Measurements from ENCODE around the gene MCOLN2. TPM values are rescaled to one million over a fixed set of nuclear protein-coding genes. Genes with fewer than 3 reads are reported as not detected.
A peak's percentile ranks its signal among the peaks of the same experiment; 100 is the strongest.

MCOLN2 gene
- total and polyA plus RNA-seq, 2 of the 4 experiments (the other 2 are of a cell fraction) = 0.43 to 0.54 TPM

DNA sequence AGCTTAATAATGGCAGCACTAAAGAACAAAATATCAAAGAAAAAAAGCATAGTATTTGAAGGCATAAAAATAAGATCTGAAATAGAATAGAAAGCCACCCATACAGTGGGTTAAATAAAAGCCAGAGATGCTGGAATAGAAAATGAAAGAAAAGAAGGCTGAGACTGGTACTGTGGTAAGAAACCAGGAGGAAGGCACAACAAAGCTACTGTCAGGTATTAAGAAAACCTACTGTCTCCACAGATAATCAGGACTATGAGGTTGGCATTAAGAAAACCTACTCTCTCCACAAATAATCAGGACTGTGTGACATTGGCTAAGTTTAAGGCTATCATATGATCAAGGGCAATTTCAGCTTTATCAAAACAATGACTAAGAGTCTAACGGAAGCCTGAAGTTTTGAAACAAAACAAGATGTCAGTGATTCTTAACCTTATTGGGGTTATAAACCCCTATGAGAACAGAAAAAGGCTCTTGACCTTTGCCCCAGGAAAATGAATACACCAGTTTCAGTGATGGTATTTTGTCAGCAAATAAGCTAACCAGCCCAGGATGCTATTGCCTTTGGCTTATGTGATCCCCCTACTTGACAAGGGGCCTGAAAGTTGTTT lies 24.4 kb downstream of the MCOLN2 start:
- Histone ChIP-seq H3K14ac (replicated peaks; ENCODE audit: low read depth, low read length) (0 out of 2 replicates have a peak overlapping the region, but pooled peaks have one; percentile 27), H3K9me1 (ENCODE audit: insufficient read depth, low read length) (no peaks in the 10 kb centered on the region), H2AK5ac (ENCODE audit: low read depth, low read length) (no peak overlapping the region), H2BK20ac (ENCODE audit: low read depth, low read length) (no peak overlapping the region), H3K4me2 (ENCODE audit: low read depth, low read length) (no peak overlapping the region), H4K5ac (ENCODE audit: low read depth, low read length) (no peak overlapping the region), H3K23ac (ENCODE audit: low read depth, low read length) (no peak overlapping the region), H3K4me3 (ENCODE audit: insufficient read depth, low read depth, low read length) (no peak overlapping the region), H2BK15ac (ENCODE audit: low read depth, low read length) (no peak overlapping the region), H2AFZ (replicated peaks; ENCODE audit: low read length, poor library complexity) (no peak overlapping the region), H3K4me1 (ENCODE audit: control insufficient read depth, insufficient read depth, low read length) (no peaks in the 10 kb centered on the region), H2AK9ac (replicated peaks; ENCODE audit: low read depth, low read length, poor library complexity) (no peak overlapping the region), H3K27ac (ENCODE audit: insufficient read depth, low read length) (no peak overlapping the region), H3K27me3 (ENCODE audit: control insufficient read depth, insufficient read depth, low read length) (no peaks in the 10 kb centered on the region), H3K4ac (ENCODE audit: low read depth, low read length) (no peak overlapping the region), H4K20me1 (ENCODE audit: insufficient read depth, low read length) (no peaks in the 10 kb centered on the region), H2BK5ac (ENCODE audit: low read depth, low read length, poor library complexity, severe bottlenecking) (no peak overlapping the region), H3K56ac (ENCODE audit: extremely low read depth, insufficient read depth, low read length) (no peak overlapping the region), H4K8ac (ENCODE audit: low read depth in 2 of 2, low read length in 2 of 2) (no peak overlapping the region), H3K9ac (ENCODE audit: low read depth, low read length) (no peak overlapping the region), H3K36me3 (ENCODE audit: control insufficient read depth, insufficient read depth, low read length) (no peaks in the 10 kb centered on the region), H3K9me3 (ENCODE audit: control insufficient read depth, insufficient read depth, low read length) (no peaks in the 10 kb centered on the region), H4K91ac (ENCODE audit: insufficient read depth, low read depth, low read length) (no peak overlapping the region), H3K18ac (ENCODE audit: low read depth, low read length) (no peak overlapping the region), H2BK120ac (ENCODE audit: low read depth, low read length) (no peak overlapping the region), H3K79me1 (ENCODE audit: low read depth in 1 of 2, low read length in 2 of 2) (no peaks in the 10 kb centered on the region)
- in situ Hi-C loops (cut with MboI; ENCODE audit: low sequenced_read_pairs) (no loop called here), dilution Hi-C loops (cut with HindIII; ENCODE audit: low sequenced_read_pairs, unreplicated experiment) (no loop called here), intact Hi-C loops (cut with micrococcal nuclease) (no loop called here)
- no peak for TF ChIP-seq CEBPB (IDR thresholded peaks at IDR 0.05; ENCODE audit: low read depth, low read length)
- no CpG with 5 or more reads among the region's 1 CpG for WGBS, 2 experiments (ENCODE audit: extremely low coverage in 2 of 2, insufficient read length in 1 of 2)
- no TSS peak for BruUV-seq (replicated peaks)
- ATAC-seq (ENCODE audit: low read depth) (no peak; the same call in 1 of the 2 replicates), DNase-seq (no peak)
- ChIA-PET POLR2A (ENCODE audit: unreplicated experiment) (interaction anchor here (0.6 kb wide), 2 partner anchors 90 to 252 kb away, joined by 3 read pairs; a partner anchor contains a TSS), CTCF (interaction anchor here (0.8 to 1.0 kb wide), 3 partner anchors 22 to 29 kb away, joined by 3 to 4 read pairs (median 3); no protein-coding TSS in a partner anchor)

Data from IMR-90 (cell line).